Activated CD4-positive, alpha-beta memory T cell treated with anti-CD3 and anti-CD28 coated beads, Interleukin-2, amount 10 ng/mL, durations not matched to agents 7 days and 5 days (primary cell): ENCODE results near the gene HMCN2. TPM values are rescaled to one million over a fixed set of nuclear protein-coding genes. Genes with fewer than 3 reads are reported as not detected.
"Not testable (repeated sequence)": the region's sequence is repeated elsewhere in the genome, so short reads cannot be mapped to it uniquely, and the experiment has no call there.

Experiments used
- CTCF ChIA-PET: fragments of 350-600 bp; sonication (Branson Sonifier 250); formaldehyde crosslinking; loops from one replicate; lab custom pipeline; 2021; ENCODE audit warnings: antibody characterized with exemption, inconsistent platforms; lab: Charles Lee
- POLR2A ChIA-PET: fragments of 350-600 bp; sonication (Branson Sonifier 250); formaldehyde crosslinking; loops from one replicate; lab custom pipeline; 2021; ENCODE audit warnings: antibody characterized with exemption; lab: Charles Lee
- DNase-seq: peaks from one replicate; pipeline ENCODE4 v3.0.0-alpha.2; 2020
- H3K27ac Mint-ChIP-seq: one replicate; pipeline ENCODE4 v1.8.0; 2021; ENCODE audit warnings: mild to moderate bottlenecking, mixed read lengths
- H3K27me3 Mint-ChIP-seq: one replicate; pipeline ENCODE4 v1.8.0; 2021; ENCODE audit warnings: mixed read lengths
- H3K36me3 Mint-ChIP-seq: one replicate; pipeline ENCODE4 v1.8.0; 2021; ENCODE audit warnings: low read depth, mixed read lengths
- H3K4me1 Mint-ChIP-seq: one replicate; pipeline ENCODE4 v1.8.0; 2021; ENCODE audit warnings: mixed read lengths
- H3K4me3 Mint-ChIP-seq: one replicate; pipeline ENCODE4 v1.8.0; 2021; ENCODE audit warnings: mild to moderate bottlenecking, mixed read lengths
- H3K9me3 Mint-ChIP-seq: one replicate; pipeline ENCODE4 v1.8.0; 2021; ENCODE audit warnings: mixed read lengths
- total RNA-seq, 2 experiments: library from RNA; stranded (reverse); gene quantifications; one replicate each; pipeline ENCODE4 v1.2.3, GENCODE V29; 2021

The HMCN2 gene
- total RNA-seq, 2 experiments from 2014 or later: not detected

GRCh38 chr9:130432362-130432761 is 166.8 kb downstream of the HMCN2 start:
- POLR2A ChIA-PET: no interaction called here
- H3K4me3 Mint-ChIP-seq: no peak overlapping the region
- H3K9me3 Mint-ChIP-seq: no peaks in the 10 kb centered on the region
- no peak overlapping the region for H3K27ac Mint-ChIP-seq
- H3K36me3 Mint-ChIP-seq: no peaks in the 10 kb centered on the region
- H3K4me1 Mint-ChIP-seq: peaks cover 6% of the 10 kb centered on the region
- CTCF ChIA-PET: no interaction called here
- H3K27me3 Mint-ChIP-seq: peaks cover 22% of the 10 kb centered on the region
- no peak for DNase-seq

GRCh38 chr9:130432796-130433167 is 167.2 kb downstream of the HMCN2 start:
- H3K9me3 Mint-ChIP-seq: no peaks in the 10 kb centered on the region
- DNase-seq: no peak
- POLR2A ChIA-PET: no interaction called here
- peaks cover 22% of the 10 kb centered on the region for H3K27me3 Mint-ChIP-seq
- no peak overlapping the region for H3K27ac Mint-ChIP-seq
- H3K4me3 Mint-ChIP-seq: no peak overlapping the region
- peaks cover 6% of the 10 kb centered on the region for H3K4me1 Mint-ChIP-seq
- CTCF ChIA-PET: no interaction called here
- H3K36me3 Mint-ChIP-seq: no peaks in the 10 kb centered on the region

- Mint-ChIP-seq H3K9me3 (no peaks in the 10 kb centered on the region), H3K4me1 (peaks cover 6% of the 10 kb centered on the region), H3K27ac (no peak overlapping the region), H3K36me3 (no peaks in the 10 kb centered on the region), H3K27me3 (peaks cover 22% of the 10 kb centered on the region), H3K4me3 (no peak overlapping the region)
- CTCF ChIA-PET: no interaction called here
- DNase-seq: peak; percentile 27
- POLR2A ChIA-PET: no interaction called here
These were observed 167.8 kb downstream of the HMCN2 start for GRCh38 chr9:130433168-130433946.

GRCh38 chr9:130433947-130434262 is 168.3 kb downstream of the HMCN2 start:
- Mint-ChIP-seq H3K27me3 (peaks cover 22% of the 10 kb centered on the region), H3K4me3 (no peak overlapping the region), H3K4me1 (peaks cover 6% of the 10 kb centered on the region), H3K36me3 (no peaks in the 10 kb centered on the region), H3K9me3 (no peaks in the 10 kb centered on the region), H3K27ac (no peak overlapping the region)
- DNase-seq: no peak
- CTCF ChIA-PET: no interaction called here
- POLR2A ChIA-PET: no interaction called here

- CTCF ChIA-PET: interaction anchor here (0.8 kb wide), 1 partner anchor 166 kb away, joined by 3 read pairs; no protein-coding TSS in a partner anchor
- H3K4me1 Mint-ChIP-seq, DNase-seq, H3K36me3 Mint-ChIP-seq, POLR2A ChIA-PET, H3K4me3 Mint-ChIP-seq, H3K9me3 Mint-ChIP-seq, H3K27ac Mint-ChIP-seq: not testable (repeated sequence)
- peaks cover 23% of the 10 kb centered on the region for H3K27me3 Mint-ChIP-seq
These were observed 169.1 kb downstream of the HMCN2 start for GRCh38 chr9:130434656-130435055.

GRCh38 chr9:130437011-130437789 is 171.6 kb downstream of the HMCN2 start:
- ChIA-PET CTCF (interaction anchor here (0.7 kb wide), 1 partner anchor 580 kb away, joined by 3 read pairs; no protein-coding TSS in a partner anchor), POLR2A (no interaction called here)
- Mint-ChIP-seq H3K27ac (no peak overlapping the region), H3K4me3 (no peak overlapping the region), H3K9me3 (peaks cover 12% of the 10 kb centered on the region), H3K36me3 (peaks cover 2% of the 10 kb centered on the region), H3K4me1 (peaks cover 6% of the 10 kb centered on the region), H3K27me3 (peaks cover 26% of the 10 kb centered on the region)
- no peak for DNase-seq

GRCh38 chr9:130438382-130438981 is 172.9 kb downstream of the HMCN2 start:
- Mint-ChIP-seq H3K4me1 (peaks cover 2% of the 10 kb centered on the region), H3K27ac (no peak overlapping the region), H3K9me3 (peaks cover 12% of the 10 kb centered on the region), H3K27me3 (peaks cover 17% of the 10 kb centered on the region), H3K36me3 (peaks cover 2% of the 10 kb centered on the region), H3K4me3 (no peak overlapping the region)
- CTCF ChIA-PET: no interaction called here
- no peak for DNase-seq
- POLR2A ChIA-PET: no interaction called here

GRCh38 chr9:130441031-130441430 is 175.5 kb downstream of the HMCN2 start:
- Mint-ChIP-seq H3K27ac (no peak overlapping the region), H3K4me1 (no peaks in the 10 kb centered on the region), H3K36me3 (peaks cover 2% of the 10 kb centered on the region), H3K4me3 (no peak overlapping the region), H3K9me3 (peaks cover 12% of the 10 kb centered on the region), H3K27me3 (peaks cover 19% of the 10 kb centered on the region)
- ChIA-PET POLR2A (no interaction called here), CTCF (no interaction called here)
- no peak for DNase-seq

- Mint-ChIP-seq H3K27ac (no peak overlapping the region), H3K9me3 (peaks cover 12% of the 10 kb centered on the region), H3K4me1 (peaks cover 5% of the 10 kb centered on the region), H3K4me3 (no peak overlapping the region), H3K36me3 (peaks cover 2% of the 10 kb centered on the region), H3K27me3 (peaks cover 20% of the 10 kb centered on the region)
- DNase-seq: no peak
- CTCF ChIA-PET: no interaction called here
- POLR2A ChIA-PET: no interaction called here
These were observed 177.3 kb downstream of the HMCN2 start for GRCh38 chr9:130442746-130443455.

GRCh38 chr9:130443456-130443801 is 177.9 kb downstream of the HMCN2 start:
- H3K36me3 Mint-ChIP-seq: peaks cover 2% of the 10 kb centered on the region
- DNase-seq: no peak
- no peak overlapping the region for H3K27ac Mint-ChIP-seq
- H3K27me3 Mint-ChIP-seq: peaks cover 20% of the 10 kb centered on the region
- POLR2A ChIA-PET: no interaction called here
- H3K4me1 Mint-ChIP-seq: peaks cover 10% of the 10 kb centered on the region
- H3K9me3 Mint-ChIP-seq: peaks cover 12% of the 10 kb centered on the region
- no peak overlapping the region for H3K4me3 Mint-ChIP-seq
- CTCF ChIA-PET: no interaction called here

- DNase-seq: no peak
- Mint-ChIP-seq H3K4me3 (no peak overlapping the region), H3K4me1 (peaks cover 13% of the 10 kb centered on the region), H3K27me3 (peaks cover 20% of the 10 kb centered on the region), H3K27ac (no peak overlapping the region), H3K36me3 (peaks cover 2% of the 10 kb centered on the region), H3K9me3 (peaks cover 12% of the 10 kb centered on the region)
- ChIA-PET CTCF (no interaction called here), POLR2A (no interaction called here)
These were observed 178.4 kb downstream of the HMCN2 start for GRCh38 chr9:130443840-130444492.

- H3K36me3 Mint-ChIP-seq: no peaks in the 10 kb centered on the region
- H3K27me3 Mint-ChIP-seq: peaks cover 19% of the 10 kb centered on the region
- peaks cover 14% of the 10 kb centered on the region for H3K4me1 Mint-ChIP-seq
- peaks cover 9% of the 10 kb centered on the region for H3K9me3 Mint-ChIP-seq
- ChIA-PET POLR2A (no interaction called here), CTCF (no interaction called here)
- H3K4me3 Mint-ChIP-seq: no peak within 1 kb of the TSS
- DNase-seq: peak; percentile 33
- no peak within 1 kb of the TSS for H3K27ac Mint-ChIP-seq
These were observed 179.1 kb downstream of the HMCN2 start, which contains the start of gene ASS1 for GRCh38 chr9:130444565-130445221. Gene ASS1, plus strand, starts transcription at chr9:130444961. Its CDS starts 7,268 bp downstream, at chr9:130452229.
